GM12872 (cell line): Measurements from ENCODE around the gene PLK5.

Experiments used
- TF ChIP-seq, protein P1 (sequence below): IDR thresholded peaks from 3 replicates; pipeline ENCODE4 v1.5.1; 2011; ENCODE audit warnings: low read depth, mild to moderate bottlenecking, low read length, moderate library complexity; ENCODE audit not compliant: insufficient read depth

The PLK5 gene

DNA sequence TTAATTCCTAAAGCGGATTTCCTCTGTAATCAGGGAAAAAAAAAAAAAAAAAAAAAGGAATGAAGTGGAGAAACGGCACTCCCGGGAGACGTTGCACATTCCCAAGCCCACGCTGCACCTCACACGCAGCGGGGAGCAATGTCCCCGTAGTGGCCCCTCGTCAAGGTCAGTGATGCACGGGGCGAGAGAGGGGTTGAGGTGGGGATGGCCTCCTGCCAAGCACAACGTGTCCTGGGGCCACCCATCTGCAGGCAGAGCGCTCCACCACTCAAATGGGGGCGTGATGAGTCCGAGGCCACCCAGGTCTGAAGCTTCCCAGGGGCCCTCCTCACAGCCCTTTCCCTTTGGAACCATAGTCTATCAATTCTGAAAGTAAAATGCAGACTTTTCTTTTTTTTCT, 15.1 kb downstream of the PLK5 start:
- TF ChIP-seq, protein P1, sequence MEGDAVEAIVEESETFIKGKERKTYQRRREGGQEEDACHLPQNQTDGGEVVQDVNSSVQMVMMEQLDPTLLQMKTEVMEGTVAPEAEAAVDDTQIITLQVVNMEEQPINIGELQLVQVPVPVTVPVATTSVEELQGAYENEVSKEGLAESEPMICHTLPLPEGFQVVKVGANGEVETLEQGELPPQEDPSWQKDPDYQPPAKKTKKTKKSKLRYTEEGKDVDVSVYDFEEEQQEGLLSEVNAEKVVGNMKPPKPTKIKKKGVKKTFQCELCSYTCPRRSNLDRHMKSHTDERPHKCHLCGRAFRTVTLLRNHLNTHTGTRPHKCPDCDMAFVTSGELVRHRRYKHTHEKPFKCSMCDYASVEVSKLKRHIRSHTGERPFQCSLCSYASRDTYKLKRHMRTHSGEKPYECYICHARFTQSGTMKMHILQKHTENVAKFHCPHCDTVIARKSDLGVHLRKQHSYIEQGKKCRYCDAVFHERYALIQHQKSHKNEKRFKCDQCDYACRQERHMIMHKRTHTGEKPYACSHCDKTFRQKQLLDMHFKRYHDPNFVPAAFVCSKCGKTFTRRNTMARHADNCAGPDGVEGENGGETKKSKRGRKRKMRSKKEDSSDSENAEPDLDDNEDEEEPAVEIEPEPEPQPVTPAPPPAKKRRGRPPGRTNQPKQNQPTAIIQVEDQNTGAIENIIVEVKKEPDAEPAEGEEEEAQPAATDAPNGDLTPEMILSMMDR = no peak

DNA sequence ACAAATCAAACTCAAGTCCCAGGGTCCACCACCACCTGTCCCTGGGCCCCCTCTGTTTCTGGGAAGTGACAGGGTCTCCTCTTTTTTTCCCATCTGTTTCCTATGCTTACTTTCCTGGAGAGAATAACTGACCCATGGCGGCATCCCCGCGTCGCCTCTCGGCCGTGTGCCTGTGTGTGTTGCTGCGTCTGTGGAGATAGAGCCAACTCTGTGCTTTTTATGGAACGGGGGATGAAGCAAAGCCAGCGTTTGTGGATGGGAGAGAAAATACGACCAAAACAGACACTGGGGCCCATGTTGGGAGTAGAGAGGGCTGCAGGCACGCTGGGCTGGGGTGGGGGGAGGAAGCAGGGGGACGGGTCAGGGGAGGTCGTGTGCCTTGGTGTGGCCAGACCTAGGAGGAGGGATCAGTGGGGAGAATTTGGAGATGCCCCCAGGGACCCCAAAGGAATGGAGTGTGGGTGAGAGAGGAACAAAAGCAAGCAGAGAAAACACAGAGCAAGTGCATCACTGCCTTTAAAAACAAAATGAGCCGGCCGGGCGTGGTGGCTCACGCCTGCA, 16.6 kb downstream of the PLK5 start:
- TF ChIP-seq, protein P1 = no peak

- TF ChIP-seq, protein P1 = no peak
Measured at GRCh38 chr19:1549332-1549945, 25.6 kb downstream of the PLK5 start.

- TF ChIP-seq, protein P1 = no peak
Measured at GRCh38 chr19:1551068-1552040, 27.5 kb downstream of the PLK5 start.

DNA sequence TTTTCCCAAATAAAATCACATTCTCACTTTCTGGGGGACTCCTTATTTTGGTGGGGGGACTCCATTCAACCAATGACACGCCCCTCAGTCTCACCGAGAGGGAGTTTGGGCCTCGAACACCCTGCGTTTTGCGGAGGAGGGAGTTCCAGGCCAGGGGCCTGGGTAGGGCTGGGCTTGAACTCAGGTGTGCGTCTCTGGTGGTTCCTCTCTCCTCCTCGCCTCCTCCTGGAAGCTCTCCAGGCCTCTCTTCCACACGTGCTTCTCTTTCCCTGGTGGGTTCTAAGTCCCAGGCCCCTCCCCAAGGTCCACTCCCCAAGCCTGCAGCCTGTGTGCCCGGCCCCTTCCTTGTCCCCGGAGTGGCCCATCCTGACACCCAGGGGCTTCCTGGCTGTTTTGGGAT, 29.5 kb downstream of the PLK5 start:
- TF ChIP-seq, protein P1 = no peak

DNA sequence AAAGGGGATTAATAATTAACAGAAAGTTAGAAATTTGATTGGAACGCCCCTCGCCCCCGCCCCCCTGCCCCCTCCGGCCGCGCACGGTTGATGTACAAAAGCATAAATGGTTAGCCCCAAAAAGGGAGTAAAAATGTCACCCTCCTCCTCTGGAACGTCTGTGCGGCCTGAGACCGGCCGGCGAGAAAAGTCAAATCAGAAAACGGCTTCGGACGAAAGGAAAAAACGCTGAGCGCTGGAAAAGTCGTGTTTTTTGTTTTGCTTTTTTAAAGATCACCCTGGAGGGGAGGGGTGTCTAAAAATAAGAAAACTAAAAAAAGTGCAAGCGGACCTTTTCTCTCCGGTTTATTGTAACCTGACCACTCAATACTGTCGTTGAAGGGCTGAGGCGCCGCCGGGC, 31.1 kb downstream of the PLK5 start:
- TF ChIP-seq, protein P1 = no peak

DNA sequence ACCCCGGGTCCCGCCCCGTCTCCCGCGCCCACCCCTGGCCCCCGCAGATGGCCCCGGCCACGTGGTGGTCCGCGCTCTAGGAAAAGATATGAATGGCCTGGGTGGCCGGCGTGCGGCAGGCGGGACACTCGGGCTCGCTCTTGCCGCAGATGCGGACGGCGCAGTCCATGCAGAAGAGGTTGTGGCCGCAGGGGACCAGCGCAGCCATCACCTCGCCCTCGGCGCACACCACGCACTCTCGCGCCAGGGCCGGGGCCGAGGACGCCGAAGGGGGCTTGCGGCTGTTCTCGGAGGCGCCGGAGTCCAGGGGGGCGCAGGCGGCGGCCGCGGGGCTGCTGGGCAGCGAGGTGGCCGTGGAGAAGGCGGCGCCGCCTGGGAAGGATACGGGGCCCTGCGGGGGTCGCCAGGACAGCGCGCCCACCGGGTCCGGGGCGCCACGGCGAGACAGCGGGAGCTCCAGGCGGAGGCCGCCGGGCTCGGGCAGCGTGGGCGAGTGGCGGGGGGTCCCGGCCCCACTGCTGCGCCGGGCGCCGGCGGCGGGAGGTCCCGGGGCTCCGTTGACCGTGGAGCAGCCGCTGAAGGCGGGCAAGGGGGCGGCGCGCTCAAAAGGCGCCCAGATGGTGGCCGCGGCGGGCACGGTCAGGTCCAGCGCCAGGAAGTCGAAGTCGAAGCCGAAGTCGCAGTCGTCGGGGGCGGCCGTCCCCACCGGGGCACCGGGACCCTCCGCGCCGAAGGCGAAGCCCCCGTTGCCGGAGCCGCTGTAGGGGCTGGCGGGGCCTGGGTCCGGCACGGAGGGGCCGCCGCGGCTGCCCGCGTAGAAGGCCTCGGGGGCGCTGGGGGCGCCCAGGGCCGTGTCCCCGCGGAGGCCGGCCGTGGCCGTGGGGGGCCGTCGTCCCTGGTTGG, 31.9 kb downstream of the PLK5 start:
- TF ChIP-seq, protein P1 = no peak
